ENCODE data around the gene PRKD2. TPM values are rescaled to one million over a fixed set of nuclear protein-coding genes. Genes with fewer than 3 reads are reported as not detected.

PRKD2 gene
- total RNA-seq, 1 donor from 2014 or later, result 5.3 TPM

DNA sequence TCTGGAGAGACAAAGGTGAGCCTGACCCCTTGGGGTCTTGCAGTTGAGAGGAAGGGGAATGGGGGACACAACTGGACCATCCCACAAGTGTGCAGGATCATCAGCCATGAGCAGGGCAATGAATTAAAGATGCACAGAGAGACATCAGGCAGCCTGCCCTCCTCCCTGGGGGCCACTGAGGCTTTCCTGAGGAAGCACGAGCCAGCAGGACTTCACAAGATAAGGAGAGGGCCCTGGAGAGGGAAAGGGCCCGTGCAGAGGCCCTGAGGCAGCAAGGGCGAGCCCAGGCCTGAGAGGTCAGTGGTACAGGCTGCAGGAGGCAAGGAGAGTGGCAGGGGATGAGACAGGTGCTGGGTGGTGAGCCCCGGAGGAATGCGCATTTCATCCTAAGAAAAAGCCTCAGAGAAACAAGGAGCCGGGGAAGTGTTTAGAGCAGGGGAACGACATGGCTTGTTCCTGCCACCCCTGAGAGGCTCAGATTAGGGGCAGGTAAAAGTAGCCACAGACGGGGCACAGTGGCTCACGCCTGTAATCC, 9.0 kb upstream of the PRKD2 start:
- DNase-seq (ENCODE audit: low spot score in 2 of 2), result no peak
- no peak for FAIRE-seq

DNA sequence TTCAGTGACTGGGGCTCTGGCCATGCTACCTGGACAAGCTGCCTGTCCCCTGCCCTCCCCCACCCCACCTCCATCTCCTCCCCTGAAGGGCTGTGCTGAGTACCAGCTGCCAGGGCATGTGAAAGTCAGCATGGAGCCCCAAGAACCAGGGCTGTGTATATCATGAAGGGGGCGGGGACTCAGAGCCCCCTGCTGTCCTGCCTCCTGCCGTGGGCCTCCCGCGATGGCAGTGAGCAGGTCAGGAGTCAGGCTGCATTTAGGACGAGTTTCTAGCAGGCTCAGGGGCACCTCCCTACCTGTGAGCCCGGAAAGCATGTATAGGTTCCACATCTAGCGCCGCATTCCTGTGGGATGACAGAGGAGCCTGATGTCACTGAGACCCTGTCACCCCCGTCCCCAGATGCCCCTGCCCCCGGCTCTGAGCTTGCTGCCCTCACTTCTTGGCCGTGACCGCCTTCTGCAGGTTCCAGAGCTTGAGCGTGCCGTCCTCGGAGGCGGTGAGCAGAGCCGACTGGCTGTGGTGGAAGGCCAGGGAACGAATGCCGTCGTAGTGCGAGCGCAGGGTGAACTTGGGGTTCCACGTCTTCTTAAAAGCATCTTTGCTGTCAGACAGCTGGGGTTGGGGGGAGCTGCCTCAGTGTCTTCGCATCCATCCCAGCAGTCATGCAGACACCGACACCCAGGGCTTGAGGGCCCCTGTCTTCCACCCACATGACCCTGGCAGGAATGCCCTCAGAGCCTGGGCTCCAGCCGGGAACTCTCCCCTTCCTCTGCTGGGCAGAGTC, 8.3 kb upstream of the PRKD2 start:
- DNase-seq (ENCODE audit: low spot score in 2 of 2) (no peak), FAIRE-seq (no peak)

DNA sequence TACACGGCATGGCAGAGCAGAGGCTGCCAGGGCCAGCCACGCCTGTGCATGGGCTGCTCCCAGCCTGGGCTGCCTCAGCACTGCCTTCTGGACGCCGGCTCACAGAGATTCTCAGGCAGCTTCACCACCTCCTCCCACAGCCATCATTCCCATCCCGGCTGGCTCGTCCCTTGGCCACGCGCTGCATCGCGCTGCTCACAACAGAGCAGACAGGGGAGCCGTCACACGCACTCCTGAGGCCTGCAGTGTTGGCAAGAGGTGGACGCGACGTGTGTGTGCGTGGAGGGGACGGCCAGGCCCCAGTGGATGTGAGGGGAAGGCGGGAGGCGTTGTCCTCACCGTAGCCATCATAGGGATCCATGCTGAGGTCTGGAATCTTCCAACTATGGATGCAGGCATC, 7.6 kb upstream of the PRKD2 start:
- FAIRE-seq (no peak), DNase-seq (ENCODE audit: low spot score in 2 of 2) (no peak)

DNA sequence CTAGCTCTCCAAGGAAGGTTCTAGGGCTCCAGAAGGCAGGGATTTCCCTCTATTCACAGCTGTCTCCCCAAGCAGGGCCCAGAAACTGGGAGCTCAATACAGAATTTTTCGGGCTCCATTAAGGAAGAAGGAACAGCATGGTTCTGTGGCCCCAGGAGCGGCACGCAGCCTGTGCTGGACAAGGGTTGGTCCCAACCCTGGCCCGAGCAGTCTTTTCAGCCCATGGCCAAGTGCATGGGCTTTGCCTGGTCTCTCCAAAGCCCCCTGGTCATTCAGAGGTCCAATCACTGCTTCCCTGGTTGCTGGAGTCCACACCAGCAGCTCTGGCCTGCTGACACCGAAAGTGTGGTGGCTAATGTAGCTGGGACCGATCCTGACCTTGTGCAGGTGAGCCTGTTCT, 6.6 kb upstream of the PRKD2 start:
- FAIRE-seq (no peak), DNase-seq (ENCODE audit: low spot score in 2 of 2) (no peak)

GRCh38 chr19:46723023-46723461, 6.1 kb upstream of the PRKD2 start:
- DNase-seq (ENCODE audit: low spot score in 2 of 2), result no peak
- FAIRE-seq, result no peak

DNA sequence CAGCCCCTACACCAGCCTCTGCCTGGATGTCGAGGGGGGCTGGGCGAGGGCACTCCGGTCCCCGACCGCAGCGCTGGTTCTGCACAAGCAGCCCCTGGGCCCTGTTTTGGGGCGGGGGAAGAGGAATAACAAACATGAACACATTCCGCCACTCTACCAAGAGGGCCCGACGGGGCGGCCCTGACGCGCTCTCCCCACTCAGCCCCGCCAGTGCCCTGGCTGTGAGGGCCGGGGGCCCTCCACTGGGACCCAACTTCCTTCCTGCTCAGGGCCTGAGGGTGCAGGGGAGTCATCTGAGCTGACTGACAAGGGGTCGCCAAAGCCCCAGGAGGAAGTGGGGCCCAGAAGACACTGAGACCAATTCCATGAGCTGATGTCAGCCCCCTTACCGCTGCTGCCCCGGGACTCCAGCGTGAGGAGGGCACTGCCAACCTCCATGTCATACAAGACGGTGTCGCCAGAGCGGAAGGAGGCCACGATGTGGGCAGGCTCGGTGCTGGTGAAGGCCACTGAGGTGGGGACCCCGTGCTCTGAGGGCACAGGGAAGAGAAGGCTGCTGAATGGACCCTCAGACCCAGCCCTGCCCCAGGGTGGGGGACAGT, 5.6 kb upstream of the PRKD2 start:
- FAIRE-seq (no peak), DNase-seq (ENCODE audit: low spot score in 2 of 2) (no peak)

DNA sequence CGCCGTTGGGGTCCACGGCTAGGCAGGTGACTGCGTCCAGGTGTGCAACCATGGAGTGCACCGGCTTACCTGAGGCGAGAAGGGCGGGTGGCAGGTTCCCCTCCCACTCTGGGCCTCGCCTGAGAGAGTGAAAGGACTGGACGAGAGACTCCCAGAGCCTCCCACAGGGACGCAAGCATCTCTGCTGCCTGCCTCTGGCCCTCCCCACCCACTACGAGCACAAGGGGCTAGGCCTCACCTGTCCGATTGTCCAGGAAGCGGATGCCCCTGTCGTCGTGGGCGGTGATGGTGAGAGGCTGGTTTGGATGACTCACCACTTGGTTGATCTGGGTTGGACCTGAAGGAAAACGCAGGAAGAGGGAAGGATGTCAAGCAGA, 5.1 kb upstream of the PRKD2 start:
- FAIRE-seq, result no peak
- DNase-seq (ENCODE audit: low spot score in 2 of 2), result no peak

- no peak for DNase-seq (ENCODE audit: low spot score in 2 of 2)
- FAIRE-seq, result no peak
Observed at GRCh38 chr19:46721269-46722003, 4.5 kb upstream of the PRKD2 start.

DNA sequence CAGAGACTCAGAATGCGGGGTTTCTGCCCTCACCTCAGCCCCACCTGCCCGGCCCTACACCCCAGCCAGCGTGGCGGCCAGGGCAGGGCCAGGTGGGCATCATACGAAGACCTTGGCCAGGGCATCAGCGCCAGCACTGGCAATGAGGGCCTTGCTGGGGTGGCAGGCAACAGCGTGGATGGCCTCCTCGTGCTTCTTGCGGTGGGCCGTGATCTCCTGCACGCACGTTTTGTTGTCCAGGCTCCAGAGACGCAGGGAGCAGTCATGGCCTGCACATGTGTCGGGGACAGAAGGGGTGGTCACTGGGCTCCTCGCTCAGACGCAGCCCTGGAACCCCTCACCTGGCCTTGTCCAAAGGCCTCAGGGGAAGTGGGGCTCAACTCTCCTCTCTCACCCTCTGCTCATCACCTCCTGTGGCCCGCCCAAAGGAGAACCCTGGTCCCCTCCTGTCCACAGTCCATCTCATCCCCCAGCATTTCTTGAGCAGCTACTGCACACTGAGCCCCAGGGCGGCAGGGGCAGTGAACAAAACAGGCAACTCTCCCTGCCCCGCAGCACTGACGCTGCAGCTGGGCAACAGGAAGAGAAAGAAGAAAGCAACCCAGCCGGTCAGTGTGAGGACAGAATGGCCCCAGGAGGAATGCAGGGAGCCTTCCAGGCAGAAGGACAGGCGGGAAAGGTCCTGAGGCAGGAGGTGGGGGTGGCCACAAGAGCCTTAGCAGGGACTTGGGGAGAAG, 3.8 kb upstream of the PRKD2 start:
- FAIRE-seq, result no peak
- DNase-seq (ENCODE audit: low spot score in 2 of 2), result no peak

DNA sequence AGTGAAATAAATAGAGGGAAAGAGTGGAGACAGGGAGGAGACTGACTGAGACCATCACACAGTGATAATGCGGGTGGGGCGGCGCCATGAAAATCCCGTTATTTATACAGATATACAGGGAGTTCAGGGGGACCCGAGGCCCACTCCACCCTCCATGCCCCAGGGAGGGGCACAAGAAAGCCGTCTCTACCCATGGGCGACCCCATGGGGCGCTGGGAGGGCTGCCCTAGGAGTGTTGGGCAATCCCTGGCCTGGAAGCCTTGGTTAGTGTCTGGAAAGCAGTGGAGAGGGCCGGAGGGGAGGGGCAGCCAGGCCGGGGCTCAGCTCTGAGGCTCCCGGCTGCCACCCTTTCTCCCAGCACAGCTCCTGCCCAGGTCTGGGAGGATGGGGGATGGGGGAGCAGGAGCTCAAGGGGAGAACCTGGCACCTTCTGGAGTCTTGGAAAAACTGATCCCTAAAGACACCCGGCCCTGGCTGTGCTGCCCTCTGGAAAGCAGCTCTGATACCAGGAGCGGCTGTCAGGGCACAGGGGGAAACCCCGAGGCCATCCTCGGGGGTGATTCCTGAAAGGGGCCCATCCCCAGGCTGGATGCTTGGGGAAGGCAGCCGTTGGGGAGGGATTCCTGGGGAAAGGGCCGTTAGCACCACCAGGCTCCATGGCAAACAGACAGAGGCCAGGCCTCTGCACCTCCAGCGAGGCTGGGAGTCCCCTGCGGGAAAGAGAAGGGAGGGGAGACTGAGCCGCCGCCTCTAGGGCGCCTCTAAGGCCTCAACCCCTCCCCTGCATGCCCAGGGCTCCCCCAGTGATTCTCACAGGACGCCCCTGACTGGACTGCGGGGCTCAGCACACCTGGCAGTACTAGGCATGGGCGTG, 3.0 kb upstream of the PRKD2 start:
- no peak for FAIRE-seq
- DNase-seq (ENCODE audit: low spot score in 2 of 2), result no peak

DNA sequence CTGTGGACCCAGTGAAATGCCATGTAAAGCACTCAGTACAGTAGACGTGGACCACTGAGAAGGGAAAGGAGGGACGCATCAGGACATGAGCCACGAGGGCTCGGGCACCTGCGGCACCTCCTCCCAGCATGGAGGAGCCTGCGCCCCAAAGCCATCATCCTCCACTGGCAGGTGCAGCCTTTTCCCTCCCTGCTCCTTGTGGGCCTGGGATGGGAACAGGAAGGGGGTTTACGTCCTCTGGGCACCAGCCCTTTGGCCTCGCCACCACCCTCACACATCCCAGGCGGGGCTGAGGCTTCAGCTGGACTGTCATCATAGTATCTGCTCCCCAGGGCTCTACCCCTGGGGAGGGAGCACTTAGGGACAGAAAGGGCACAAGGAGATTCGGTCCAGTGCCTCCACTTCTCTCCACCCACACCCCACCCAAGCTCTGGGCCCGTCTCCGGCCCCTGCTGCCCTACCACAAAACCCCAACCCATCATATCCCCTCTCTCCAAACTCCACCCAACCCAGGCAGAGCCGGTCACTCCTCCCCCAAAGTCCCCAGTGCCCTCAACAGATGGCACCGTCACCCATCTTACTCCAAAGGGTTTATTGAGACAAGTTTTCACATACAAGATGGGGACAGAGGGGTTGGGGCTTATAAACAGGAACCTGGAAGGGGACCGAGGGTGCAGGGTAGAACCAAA, 2.2 kb upstream of the PRKD2 start:
- DNase-seq (ENCODE audit: low spot score in 2 of 2) (no peak), FAIRE-seq (no peak)

- DNase-seq (ENCODE audit: low spot score in 2 of 2) (no peak), FAIRE-seq (no peak)
Observed at GRCh38 chr19:46718157-46718933, 1.4 kb upstream of the PRKD2 start.

- FAIRE-seq (no peak), DNase-seq (ENCODE audit: low spot score in 2 of 2) (no peak)
Observed at GRCh38 chr19:46717716-46718143, 816 bp upstream of the PRKD2 start.

- no peak for DNase-seq (ENCODE audit: low spot score in 2 of 2)
- FAIRE-seq, result no peak
Observed at GRCh38 chr19:46716672-46717033, 261 bp downstream of the PRKD2 start.

DNA sequence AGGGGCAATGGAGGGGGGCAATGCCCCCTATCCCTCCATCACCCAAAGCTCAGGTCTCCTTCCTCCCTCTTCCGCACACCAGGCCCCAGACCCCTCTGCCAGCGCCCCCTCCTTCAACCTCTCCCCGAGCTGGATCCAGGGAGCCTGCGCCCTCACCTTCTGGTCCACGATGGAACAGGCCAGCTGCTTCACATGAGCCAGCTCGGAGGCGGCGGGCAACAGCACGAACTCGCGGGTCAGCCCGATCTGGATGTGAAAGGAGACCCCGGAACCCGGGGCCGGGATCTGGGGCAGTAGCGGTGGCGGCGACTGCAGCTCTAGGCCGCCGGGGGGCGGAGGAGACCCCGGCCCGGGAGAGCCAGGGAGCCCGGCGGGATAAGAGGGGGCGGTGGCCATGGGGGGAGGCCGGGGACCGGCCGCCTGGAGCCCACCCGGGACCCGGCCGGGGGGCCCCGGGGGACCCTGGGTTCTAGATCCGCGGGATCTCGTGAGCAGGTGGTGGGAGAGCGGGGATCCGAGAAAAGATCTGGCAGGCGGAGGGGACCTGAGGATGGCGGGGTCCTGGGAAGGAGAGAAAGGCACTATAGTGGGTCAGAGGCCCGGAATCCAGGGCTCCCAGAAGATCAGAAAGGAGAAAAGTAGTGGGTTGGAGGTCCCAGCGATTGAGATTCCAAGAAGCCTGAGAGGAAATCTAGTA, 791 bp downstream of the PRKD2 start:
- DNase-seq (ENCODE audit: low spot score in 2 of 2) (no peak), FAIRE-seq (no peak)

DNA sequence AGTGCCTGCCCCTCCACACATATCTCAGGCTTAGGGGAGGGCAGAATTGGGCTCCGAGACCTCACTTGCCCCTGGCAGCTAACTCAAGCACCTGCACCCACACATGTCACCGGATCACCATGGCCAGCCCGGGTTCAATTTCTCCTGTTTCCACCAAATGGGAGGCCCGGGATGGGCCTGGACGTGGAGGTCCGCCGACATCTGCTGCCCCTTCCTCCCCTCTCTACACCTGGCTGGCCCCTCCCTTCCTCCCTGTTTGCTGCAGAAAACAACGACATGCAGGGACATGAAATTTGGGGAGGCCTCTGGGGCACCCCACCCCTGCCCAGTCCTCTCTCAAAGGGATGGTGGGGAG, 1.3 kb downstream of the PRKD2 start:
- no peak for DNase-seq (ENCODE audit: low spot score in 2 of 2)
- no peak for FAIRE-seq

- no peak for FAIRE-seq
- no peak for DNase-seq (ENCODE audit: low spot score in 2 of 2)
Observed at GRCh38 chr19:46714444-46715106, 2.3 kb downstream of the PRKD2 start.

Data from frontal cortex (tissue), 4 donors.